Measurements from ENCODE around the gene CGB7. TPM values are rescaled to one million over a fixed set of nuclear protein-coding genes. Genes with fewer than 3 reads are reported as not detected.

The CGB7 gene
- total RNA-seq, 1 donor from 2014 or later, result not detected

DNA sequence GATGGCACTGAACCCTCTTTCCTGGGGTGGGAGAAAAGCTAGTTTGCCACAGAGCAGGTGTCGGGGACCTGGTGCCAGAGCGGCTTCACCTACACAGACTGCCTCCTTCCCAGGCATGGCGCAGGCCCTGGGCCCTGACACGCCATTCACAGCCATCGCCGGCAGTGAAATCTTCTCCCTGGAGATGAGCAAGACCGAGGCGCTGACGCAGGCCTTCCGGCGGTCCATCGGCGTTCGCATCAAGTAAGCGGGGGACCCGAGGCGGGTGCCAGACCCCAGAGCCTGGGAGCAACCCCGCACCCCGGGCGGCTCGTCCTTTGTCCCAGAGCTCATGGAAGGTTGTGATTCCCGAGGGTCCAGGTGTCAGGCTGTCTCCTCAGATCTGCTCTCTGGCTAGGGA, 50.6 kb downstream of the CGB7 start:
- Mint-ChIP-seq H3K36me3 (ENCODE audit: unreplicated experiment) (peaks cover 9% of the 10 kb centered on the region), H3K4me3 (ENCODE audit: unreplicated experiment) (no peak overlapping the region), H3K27ac (ENCODE audit: unreplicated experiment) (no peak overlapping the region), H3K4me1 (ENCODE audit: unreplicated experiment) (no peaks in the 10 kb centered on the region), H3K9me3 (ENCODE audit: unreplicated experiment) (no peaks in the 10 kb centered on the region), H3K27me3 (ENCODE audit: unreplicated experiment) (no peaks in the 10 kb centered on the region)
- no peak for DNase-seq (ENCODE audit: extremely low spot score, unreplicated experiment)
- TF ChIP-seq, protein P1, sequence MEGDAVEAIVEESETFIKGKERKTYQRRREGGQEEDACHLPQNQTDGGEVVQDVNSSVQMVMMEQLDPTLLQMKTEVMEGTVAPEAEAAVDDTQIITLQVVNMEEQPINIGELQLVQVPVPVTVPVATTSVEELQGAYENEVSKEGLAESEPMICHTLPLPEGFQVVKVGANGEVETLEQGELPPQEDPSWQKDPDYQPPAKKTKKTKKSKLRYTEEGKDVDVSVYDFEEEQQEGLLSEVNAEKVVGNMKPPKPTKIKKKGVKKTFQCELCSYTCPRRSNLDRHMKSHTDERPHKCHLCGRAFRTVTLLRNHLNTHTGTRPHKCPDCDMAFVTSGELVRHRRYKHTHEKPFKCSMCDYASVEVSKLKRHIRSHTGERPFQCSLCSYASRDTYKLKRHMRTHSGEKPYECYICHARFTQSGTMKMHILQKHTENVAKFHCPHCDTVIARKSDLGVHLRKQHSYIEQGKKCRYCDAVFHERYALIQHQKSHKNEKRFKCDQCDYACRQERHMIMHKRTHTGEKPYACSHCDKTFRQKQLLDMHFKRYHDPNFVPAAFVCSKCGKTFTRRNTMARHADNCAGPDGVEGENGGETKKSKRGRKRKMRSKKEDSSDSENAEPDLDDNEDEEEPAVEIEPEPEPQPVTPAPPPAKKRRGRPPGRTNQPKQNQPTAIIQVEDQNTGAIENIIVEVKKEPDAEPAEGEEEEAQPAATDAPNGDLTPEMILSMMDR (IDR thresholded peaks at IDR 0.05), result no peak

DNA sequence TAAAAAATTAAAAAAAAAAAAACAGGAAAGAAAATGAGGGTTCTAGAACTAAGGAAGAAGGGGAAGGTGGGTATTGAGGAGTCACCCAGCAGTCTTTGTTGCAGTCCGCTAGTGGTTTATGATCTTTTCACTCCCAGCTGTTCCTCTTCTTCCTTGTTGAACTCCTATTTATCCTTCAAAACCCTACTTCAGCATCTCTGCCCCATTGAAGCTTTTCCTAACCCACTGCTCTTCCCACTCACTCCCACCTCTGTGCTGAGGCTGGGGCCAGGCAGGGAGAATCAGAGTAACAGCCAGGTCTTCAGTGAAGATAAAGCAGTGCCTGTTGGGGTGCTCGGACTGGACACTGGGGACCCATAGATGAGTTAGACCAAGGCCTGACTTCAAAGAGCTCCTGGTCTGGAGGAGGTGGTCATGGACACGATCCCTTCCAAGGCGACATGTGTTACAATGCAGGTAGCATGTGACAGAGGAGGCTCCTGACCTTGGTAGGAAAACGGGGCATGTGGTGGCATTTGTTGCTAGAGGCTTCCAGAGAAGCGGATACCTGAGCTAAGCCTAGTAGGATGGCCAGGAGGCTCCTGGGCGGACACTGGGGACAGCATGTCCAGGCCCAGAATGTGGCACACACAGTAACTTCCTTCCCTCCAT, 52.5 kb downstream of the CGB7 start:
- Mint-ChIP-seq H3K27me3 (ENCODE audit: unreplicated experiment) (no peaks in the 10 kb centered on the region), H3K27ac (ENCODE audit: unreplicated experiment) (no peak overlapping the region), H3K36me3 (ENCODE audit: unreplicated experiment) (peaks cover 5% of the 10 kb centered on the region), H3K4me3 (ENCODE audit: unreplicated experiment) (no peak overlapping the region), H3K9me3 (ENCODE audit: unreplicated experiment) (no peaks in the 10 kb centered on the region), H3K4me1 (ENCODE audit: unreplicated experiment) (no peaks in the 10 kb centered on the region)
- TF ChIP-seq, protein P1 (IDR thresholded peaks at IDR 0.05), result no peak
- no peak for DNase-seq (ENCODE audit: extremely low spot score, unreplicated experiment)

Small RNAs within 50 kb of the gene (microRNA-seq; reads per million reads assigned to microRNA genes)
- not detected for gene MIR6798 (ENCODE audit: unreplicated experiment)

Other genes with a start within 250 kb of the CGB7 start
- gene BCAT2, start 246.7 kb downstream of the CGB7 start, total RNA-seq, result 48.5 and 50.5 TPM in 2 replicates
- 23.9 and 29.1 TPM in 2 replicates for gene HSD17B14, start 221.3 kb downstream of the CGB7 start, total RNA-seq
- gene PLEKHA4, start 189.1 kb downstream of the CGB7 start, total RNA-seq, result 31.0 and 40.0 TPM in 2 replicates
- gene PPP1R15A, start 185.3 kb downstream of the CGB7 start, total RNA-seq, result 96.5 and 118 TPM in 2 replicates
- gene TULP2, start 159.0 kb downstream of the CGB7 start, total RNA-seq, result not detected in 2 replicates
- 260 and 264 TPM in 2 replicates for gene NUCB1, start 157.4 kb downstream of the CGB7 start, total RNA-seq
- 0.67 TPM in 1 of 2 replicates, not detected in the other for gene DHDH, start 124.0 kb downstream of the CGB7 start, total RNA-seq
- gene BAX, start 102.9 kb downstream of the CGB7 start, total RNA-seq, result 154 and 172 TPM in 2 replicates
- gene FTL, start 92.4 kb downstream of the CGB7 start, total RNA-seq, result 2,724 and 2,792 TPM in 2 replicates
- gene GYS1, start 64.4 kb downstream of the CGB7 start, total RNA-seq, result 37.6 and 42.2 TPM in 2 replicates
- gene RUVBL2, start 63.9 kb downstream of the CGB7 start, total RNA-seq, result 61.2 and 64.2 TPM in 2 replicates
- gene LHB, start 40.7 kb downstream of the CGB7 start, total RNA-seq, result not detected in 2 replicates
- not detected in 2 replicates for gene CGB3, start 33.4 kb downstream of the CGB7 start, total RNA-seq
- not detected in 2 replicates for gene CGB2, start 25.9 kb downstream of the CGB7 start, total RNA-seq
- not detected in 2 replicates for gene CGB1, start 20.9 kb downstream of the CGB7 start, total RNA-seq
- not detected in 2 replicates for gene CGB5, start 13.9 kb downstream of the CGB7 start, total RNA-seq
- not detected in 2 replicates for gene CGB8, start 8.6 kb downstream of the CGB7 start, total RNA-seq
- gene NTF4, start 7.1 kb upstream of the CGB7 start, total RNA-seq, result not detected in 2 replicates
- gene KCNA7, start 14.9 kb upstream of the CGB7 start, total RNA-seq, result not detected in 2 replicates
- gene SNRNP70, start 27.7 kb upstream of the CGB7 start, total RNA-seq, result 277 and 286 TPM in 2 replicates
- 7.9 and 9.9 TPM in 2 replicates for gene LIN7B, start 56.6 kb upstream of the CGB7 start, total RNA-seq
- 1.8 and 3.4 TPM in 2 replicates for gene C19orf73, start 61.4 kb upstream of the CGB7 start, total RNA-seq
- 6.6 and 9.5 TPM in 2 replicates for gene PPFIA3, start 61.8 kb upstream of the CGB7 start, total RNA-seq
- not detected in 2 replicates for gene HRC, start 97.6 kb upstream of the CGB7 start, total RNA-seq
- gene TRPM4, start 100.0 kb upstream of the CGB7 start, total RNA-seq, result 28.5 and 28.7 TPM in 2 replicates